Hepatic stellate cell (primary cell): Measurements from ENCODE around the gene DUT.

Experiments used
- DNase-seq: peaks from one replicate; pipeline ENCODE4 v3.0.0; 2011; ENCODE audit warnings: low spot score

The DUT gene

GRCh38 chr15:48330105-48330785 lies 984 bp upstream of the DUT start:
- DNase-seq, result no peak

GRCh38 chr15:48331796-48332641 lies 790 bp downstream of the DUT start:
- DNase-seq, result peak; percentile 77

GRCh38 chr15:48332642-48333034 lies 1.4 kb downstream of the DUT start:
- no peak for DNase-seq

- no peak for DNase-seq
These were observed 2.3 kb downstream of the DUT start for GRCh38 chr15:48333540-48333939.

- DNase-seq, result no peak
These were observed 3.0 kb downstream of the DUT start for GRCh38 chr15:48334260-48334659.

GRCh38 chr15:48336940-48337339 lies 5.7 kb downstream of the DUT start:
- no peak for DNase-seq

GRCh38 chr15:48337607-48338006 lies 6.4 kb downstream of the DUT start:
- no peak for DNase-seq

GRCh38 chr15:48340111-48340510 lies 8.9 kb downstream of the DUT start:
- no peak for DNase-seq

- DNase-seq, result no peak
These were observed 12.6 kb downstream of the DUT start for GRCh38 chr15:48343865-48344264.

GRCh38 chr15:48345516-48345915 lies 14.3 kb downstream of the DUT start:
- DNase-seq, result no peak

GRCh38 chr15:48352474-48353072 lies 21.3 kb downstream of the DUT start:
- no peak for DNase-seq

- DNase-seq, result no peak
These were observed 23.6 kb downstream of the DUT start for GRCh38 chr15:48354694-48355303.

- no peak for DNase-seq
These were observed 24.1 kb downstream of the DUT start for GRCh38 chr15:48355377-48355776.

GRCh38 chr15:48358229-48359152 lies 27.3 kb downstream of the DUT start:
- DNase-seq, result no peak

- DNase-seq, result no peak
These were observed 29.6 kb downstream of the DUT start for GRCh38 chr15:48360841-48361240.

GRCh38 chr15:48361685-48362084 lies 30.5 kb downstream of the DUT start:
- no peak for DNase-seq

GRCh38 chr15:48363474-48363873 lies 32.2 kb downstream of the DUT start:
- DNase-seq, result no peak

GRCh38 chr15:48365575-48365974 lies 34.3 kb downstream of the DUT start:
- no peak for DNase-seq

- DNase-seq, result no peak
These were observed 35.5 kb downstream of the DUT start for GRCh38 chr15:48366584-48367312.

- no peak for DNase-seq
These were observed 36.3 kb downstream of the DUT start for GRCh38 chr15:48367483-48367882.

- no peak for DNase-seq
These were observed 39.2 kb downstream of the DUT start for GRCh38 chr15:48370460-48370859.
